Activated CD4-positive, CD25-positive, alpha-beta regulatory T cell treated with anti-CD3 and anti-CD28 coated beads, Interleukin-2, amount 50 U/mL, for 72 hours (primary cell): ENCODE results near the gene DIS3L2.
"Not testable (repeated sequence)": the region's sequence is repeated elsewhere in the genome, so short reads cannot be mapped to it uniquely, and the experiment has no call there.

Source experiments
- DNase-seq: peaks from one replicate; pipeline ENCODE4 v3.0.0; 2021

The DIS3L2 gene

GRCh38 chr2:231928901-231929725 is 32.4 kb upstream of the DIS3L2 start:
- no peak for DNase-seq

DNA sequence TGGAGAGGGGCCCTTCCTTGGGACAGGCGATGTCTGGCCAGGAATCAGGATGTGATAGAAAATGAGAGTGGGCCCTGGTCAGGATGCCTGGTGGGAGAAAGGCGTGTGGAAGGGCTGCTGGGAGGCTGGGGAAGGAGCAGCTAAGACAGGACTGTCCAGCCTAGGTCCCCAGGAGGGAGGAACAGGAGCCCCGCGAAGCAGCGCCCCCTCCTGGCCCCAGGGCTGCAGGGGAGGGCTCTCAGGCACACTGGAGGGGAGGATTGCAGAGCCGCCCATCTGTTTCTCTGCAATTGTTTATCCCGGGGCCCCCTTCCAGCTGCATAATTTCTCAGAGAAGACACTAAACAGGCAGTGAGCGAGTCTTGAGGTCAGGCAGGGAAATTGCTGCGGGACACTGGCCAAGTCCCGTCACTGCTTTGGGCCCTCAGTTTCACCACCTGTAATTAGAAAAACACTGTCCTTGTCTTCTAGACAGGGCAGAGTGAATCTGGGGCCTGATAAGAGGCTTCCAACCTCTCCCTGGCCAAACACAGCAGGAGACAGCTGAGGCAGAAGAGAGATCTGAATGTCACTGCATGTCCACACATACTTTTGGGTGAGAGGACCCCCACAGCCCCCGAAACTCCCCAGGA is 31.4 kb upstream of the DIS3L2 start:
- DNase-seq, result no peak

GRCh38 chr2:231930593-231931281 is 30.8 kb upstream of the DIS3L2 start:
- no peak for DNase-seq

DNA sequence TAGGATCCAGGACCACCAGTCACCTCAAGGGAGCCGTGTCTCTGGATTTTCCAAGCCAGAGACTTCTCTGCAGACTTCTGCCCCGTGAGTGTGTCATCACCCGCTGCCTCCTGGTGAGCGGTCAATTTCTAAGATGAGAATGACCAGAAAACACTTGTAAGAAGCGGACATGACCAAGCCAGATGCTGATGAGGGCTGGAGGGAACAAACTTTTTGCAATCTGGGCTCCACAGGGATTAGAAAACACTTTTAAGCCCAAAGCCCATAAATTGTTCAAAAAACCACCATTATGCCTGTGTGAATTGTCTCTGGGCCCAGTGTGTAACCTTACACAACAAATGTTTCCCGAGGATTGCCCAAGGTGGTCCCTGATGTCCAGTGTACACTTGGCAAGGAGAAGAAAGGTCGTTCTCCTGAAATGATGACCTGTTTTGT is 30.0 kb upstream of the DIS3L2 start:
- no peak for DNase-seq

- DNase-seq, result no peak
These were observed 28.9 kb upstream of the DIS3L2 start for GRCh38 chr2:231932711-231932970.

DNA sequence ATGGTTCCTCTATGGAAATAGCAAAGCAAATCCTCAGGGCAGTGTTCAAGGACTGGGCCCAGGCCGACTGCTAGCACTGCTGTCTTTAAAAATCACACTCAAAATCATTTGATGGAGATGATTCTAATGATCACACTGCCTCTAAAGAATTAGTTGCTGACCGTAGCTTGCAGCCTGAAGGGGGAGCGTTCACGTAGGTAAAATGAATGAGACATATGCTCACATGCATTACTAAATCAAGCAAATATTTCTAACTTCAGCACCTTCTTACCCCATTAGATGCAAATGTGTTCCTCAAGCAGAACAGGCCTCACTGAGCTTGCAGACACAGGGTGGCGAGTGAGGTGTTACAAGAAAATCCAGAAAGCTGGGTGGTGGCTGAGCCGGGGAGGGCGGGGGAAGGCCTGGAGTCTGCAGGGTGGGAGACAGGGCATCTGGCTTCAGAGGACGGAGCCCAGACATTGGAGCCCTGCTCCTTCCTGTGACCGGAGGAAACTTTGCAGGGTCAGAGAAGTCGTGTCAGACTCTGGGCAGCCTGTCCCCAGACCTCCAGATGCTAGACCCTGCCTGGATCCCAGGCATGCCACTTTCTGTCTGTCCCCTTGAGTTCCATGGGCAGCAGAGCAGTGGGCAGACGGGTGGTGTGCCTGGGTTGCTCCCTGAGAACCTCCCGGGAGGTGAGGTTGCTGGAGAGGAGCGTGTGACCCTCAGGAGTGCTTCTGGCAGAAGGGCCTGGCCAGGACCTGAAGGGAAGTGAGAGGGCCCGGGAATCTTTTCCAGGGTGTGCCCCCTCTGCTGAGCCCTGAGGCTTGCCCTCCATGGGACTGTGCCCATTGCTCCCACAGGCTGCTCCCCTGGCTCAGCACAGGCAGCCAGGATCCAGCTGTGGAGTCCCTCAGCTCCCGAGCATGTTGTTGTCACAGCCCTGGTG is 28.3 kb upstream of the DIS3L2 start:
- DNase-seq, result no peak

DNA sequence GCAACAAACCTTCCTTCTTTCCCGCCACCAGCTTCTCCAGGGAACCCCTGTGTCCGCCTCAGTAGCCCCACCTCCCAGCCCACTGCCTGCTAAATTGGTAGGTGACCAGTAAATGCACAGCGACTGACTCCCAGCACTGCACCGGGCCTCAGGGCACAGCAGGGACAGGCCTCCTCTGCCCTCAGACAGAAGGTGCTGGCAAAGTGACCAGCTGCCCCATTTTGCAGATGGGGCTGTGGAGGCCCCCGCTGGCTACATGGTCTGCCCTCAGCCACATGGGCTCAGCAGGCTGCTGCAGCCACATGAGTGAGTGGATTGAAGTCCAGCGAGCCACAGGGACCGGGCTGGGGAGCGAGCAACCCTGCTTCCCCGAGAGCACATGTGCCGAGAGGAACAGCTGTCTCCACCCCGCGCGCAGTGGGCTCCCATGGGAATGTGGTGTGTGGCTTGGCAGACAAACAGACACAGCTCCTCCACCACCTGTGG is 27.6 kb upstream of the DIS3L2 start:
- DNase-seq, result no peak

DNA sequence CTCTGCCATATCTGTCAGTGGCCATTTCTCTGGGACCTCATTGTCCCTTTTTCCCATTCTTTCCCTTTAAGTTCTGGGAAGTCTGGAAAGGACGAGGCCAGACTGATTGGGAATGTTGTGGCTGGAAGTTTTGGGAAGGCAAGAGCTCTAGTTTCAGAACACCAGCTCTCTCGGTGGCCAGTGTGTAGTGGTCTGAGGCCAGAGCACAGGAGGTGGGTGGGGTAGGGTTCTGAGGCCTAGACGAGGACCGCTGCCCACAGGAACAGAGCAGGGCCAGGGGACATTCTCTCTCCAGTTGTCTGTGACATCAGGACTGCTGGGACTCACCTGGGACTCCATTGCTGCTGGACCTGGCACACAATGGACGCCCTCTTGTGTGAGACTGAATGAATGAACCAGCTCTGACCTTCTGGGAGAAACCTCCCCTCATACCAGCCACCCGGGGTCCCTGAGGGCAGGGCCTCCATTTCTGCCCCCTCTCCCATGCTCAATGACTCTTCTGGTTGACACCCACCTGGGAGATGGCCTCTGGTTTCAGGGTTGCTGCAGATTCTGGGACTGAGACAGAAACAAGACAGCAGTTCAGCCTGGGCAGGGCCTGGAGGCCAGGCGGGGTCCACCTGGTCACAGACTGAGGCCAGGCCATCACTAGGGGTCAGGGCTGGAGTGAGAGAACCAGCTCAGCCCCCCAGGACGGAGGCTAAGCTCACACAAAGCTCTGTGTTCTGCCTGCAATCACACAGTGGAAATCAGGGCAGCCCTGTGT is 26.9 kb upstream of the DIS3L2 start:
- DNase-seq, result no peak

DNA sequence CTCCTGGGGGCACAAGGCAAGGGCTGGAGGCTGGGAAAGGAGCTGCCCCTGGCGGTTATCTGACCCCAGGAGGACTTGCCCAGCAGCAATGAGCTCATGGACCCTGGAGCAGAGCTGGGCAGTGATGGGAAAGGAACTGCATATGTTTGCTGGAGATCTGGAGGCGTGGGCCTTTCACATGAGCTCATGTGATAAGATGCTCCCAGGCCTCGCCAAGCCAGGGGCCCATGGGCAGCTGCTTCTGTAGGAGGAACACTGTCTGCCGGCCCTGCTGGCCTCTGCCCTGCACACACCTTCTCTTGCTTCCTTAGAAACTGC is 26.3 kb upstream of the DIS3L2 start:
- DNase-seq, result no peak

GRCh38 chr2:231935815-231936214 is 25.7 kb upstream of the DIS3L2 start:
- no peak for DNase-seq

DNA sequence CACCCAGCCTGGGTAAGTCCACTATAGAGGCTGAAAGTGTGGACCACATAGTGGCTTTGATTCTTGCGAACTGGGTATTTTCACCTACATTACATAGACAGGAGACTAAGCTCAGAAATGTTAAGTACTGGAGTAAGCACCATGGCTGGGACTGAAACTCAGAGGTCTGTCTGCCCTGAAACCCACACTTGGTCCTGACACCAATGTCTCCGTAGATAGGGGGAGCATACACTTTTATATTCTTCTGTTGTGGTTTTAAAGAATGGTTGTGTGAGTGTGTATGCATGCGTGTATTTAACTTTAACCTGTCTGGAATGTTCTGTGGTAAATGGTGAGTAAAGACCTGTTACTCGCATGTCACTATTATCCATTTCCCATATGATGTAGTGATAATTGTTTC is 25.0 kb upstream of the DIS3L2 start:
- DNase-seq, result no peak

DNA sequence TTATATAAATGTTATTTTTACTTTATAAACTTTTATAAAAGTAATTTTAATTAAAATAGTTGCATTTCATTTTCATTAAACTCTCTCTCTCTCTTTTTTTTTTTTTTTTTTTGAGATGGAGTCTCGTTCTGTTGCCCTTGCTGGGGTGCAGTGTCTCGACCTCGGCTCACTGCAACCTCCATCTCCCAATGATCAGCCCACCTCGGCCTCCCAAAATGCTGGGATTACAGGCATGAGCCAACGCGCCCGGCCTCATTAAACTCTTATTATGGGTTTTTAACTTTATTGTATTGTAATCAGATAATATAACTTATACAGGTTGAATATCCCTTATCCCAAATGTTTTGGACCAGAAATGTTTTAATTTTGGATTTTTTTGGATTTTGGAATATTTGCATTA is 24.5 kb upstream of the DIS3L2 start:
- DNase-seq, result no peak

DNA sequence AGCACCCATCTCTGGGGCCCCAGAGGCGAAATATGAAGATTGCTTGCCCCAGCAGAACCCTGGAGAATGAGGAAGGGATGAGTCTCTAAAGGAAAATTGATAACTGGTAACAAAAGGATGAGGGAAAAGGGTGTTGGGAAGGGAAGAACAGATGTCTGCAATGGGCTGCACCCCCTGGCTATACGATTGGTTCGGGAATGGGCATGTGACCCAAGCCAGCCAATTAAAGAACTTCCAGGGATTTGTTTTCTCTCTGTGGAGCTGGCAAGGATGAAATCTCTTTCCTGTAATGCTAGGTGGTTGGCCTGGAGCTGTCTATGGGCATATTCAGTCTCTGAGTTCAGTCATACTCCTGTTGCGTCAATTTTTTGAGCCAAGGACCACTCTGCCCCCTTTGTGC is 22.5 kb upstream of the DIS3L2 start:
- DNase-seq, result no peak

GRCh38 chr2:231940795-231941194 is 20.7 kb upstream of the DIS3L2 start:
- no peak for DNase-seq

- no peak for DNase-seq
These were observed 19.8 kb upstream of the DIS3L2 start for GRCh38 chr2:231941673-231942072.

DNA sequence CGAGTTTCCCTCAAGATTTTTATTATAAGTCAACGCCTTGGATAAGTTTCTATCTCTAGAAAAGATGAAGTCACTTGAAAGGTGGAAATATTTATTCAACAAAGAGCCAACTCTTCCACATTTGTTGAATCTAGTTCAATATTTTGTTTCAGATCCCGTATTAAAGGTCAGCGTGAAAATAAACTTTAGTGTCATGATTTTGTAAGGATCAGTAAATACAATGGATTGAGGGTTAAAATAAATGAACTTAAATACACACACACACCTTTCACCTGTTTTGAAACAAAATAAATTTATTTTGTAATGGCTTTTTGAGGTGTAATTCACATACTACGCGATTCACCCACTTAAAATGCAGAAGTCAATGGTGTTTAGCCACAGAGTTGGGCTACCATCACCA is 19.3 kb upstream of the DIS3L2 start:
- DNase-seq, result no peak

DNA sequence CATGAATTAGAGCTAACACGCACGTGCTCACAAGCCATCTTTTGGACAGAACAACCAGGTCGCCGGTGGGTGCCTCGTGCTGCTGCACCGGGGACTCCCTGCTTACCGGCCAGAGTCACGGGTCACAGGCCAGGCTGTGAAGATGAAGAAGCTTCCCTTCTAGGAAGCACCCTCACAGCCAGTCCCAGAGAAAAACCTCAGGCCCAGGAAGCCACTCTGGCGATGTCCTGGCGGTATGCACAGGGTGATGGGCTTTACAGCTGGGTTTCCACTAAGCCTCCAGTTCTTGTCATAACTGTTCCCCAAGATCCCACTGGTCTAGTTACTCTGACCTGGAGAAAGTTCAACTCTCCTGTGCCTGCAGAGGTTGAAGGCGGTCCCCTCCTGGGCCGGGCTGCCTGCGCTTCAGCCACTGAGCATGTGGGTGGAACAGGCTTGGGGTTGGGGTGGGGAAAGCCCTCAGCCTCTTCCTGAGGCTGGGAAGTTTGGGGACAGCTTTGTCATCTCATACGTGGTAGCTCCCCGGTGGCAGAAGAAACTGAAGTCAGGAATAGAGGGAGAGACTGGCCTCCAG is 15.2 kb upstream of the DIS3L2 start:
- no peak for DNase-seq

- DNase-seq, result not testable (repeated sequence)
These were observed 14.4 kb upstream of the DIS3L2 start for GRCh38 chr2:231947112-231947511.

- DNase-seq, result no peak
These were observed 13.8 kb upstream of the DIS3L2 start for GRCh38 chr2:231947694-231948093.

- no peak for DNase-seq
These were observed 10.0 kb upstream of the DIS3L2 start for GRCh38 chr2:231951452-231952035.

DNA sequence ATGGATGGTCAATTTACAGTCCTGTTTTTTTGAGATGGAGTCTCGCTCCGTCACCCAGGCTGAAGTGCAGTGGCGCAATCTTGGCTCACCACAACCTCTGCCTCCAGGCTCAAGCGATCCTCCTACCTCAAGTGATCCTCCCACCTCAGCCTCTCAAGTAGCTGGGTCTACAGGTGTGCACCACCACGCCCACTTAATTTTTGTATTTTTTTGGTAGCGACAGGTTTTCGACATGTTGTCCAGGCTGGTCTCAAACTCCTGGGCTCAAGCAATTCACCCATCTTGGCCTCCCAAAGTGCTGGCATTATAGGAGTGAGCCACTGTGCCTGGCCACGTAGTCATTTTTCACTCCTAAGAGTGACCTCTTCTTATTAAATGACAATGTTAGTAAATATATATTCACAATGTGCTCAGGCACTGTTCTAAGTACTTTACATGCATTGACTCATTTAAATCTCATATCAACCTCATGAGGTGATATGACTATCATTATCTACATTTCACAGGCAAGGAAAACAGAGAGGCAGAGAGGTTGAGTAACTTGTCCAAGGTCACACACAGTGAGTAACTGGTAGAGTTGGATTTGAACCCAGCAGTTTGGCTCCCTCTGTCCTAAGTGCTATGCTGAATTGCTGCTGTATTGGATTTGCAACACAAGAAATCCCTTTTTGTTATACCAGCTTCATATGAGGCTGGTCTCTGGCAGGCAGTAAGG is 5.6 kb upstream of the DIS3L2 start:
- DNase-seq, result no peak
